NCI-H2171 (cell line): ENCODE results near the gene NPIPA1.
"Not testable (repeated sequence)": the region's sequence is repeated elsewhere in the genome, so short reads cannot be mapped to it uniquely, and the experiment has no call there.

Experiments
- DNase-seq: peaks from one replicate; lab custom pipeline; 2025; lab: John Stamatoyannopoulos, UW

The NPIPA1 gene

DNA sequence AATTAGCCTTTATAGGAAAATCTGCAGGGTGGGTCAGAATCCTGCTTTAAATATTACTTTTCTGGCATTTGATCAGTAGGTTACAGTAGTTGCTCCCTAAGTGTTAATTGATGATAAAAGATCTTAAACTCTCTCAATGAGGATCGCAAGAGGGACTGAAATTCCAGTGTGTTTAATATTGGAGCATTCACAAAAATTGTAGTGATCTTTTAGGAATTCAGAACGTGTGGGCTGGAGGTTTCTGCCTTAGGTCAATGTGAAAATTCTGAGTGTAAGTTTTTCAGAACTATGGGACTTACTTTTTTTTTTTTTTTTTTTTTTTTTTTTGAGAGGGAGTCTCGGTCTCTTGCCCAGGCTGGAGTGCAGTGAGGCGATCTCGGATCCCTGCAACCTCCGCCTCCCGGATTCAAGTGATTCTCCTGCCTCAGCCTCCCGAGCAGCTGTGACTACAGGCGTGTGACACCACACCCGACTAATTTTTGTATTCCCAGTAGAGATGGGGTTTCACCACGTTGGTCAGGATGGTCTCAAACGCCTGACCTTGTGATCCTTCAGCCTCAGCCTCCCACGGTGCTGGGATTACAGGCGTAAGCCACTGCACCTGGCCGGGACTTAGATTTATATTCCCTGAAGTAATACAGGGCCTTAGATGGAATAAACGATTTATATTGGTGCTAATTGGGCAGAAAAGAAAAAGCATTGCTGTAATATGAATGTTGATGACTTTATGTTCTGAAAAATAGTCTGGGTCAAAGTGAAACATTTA lies 39.9 kb downstream of the NPIPA1 start:
- DNase-seq: not testable (repeated sequence)

- not testable (repeated sequence) for DNase-seq
These were observed 41.0 kb downstream of the NPIPA1 start for GRCh38 chr16:14978281-14978680.

GRCh38 chr16:14978908-14979307 lies 41.7 kb downstream of the NPIPA1 start:
- not testable (repeated sequence) for DNase-seq

DNA sequence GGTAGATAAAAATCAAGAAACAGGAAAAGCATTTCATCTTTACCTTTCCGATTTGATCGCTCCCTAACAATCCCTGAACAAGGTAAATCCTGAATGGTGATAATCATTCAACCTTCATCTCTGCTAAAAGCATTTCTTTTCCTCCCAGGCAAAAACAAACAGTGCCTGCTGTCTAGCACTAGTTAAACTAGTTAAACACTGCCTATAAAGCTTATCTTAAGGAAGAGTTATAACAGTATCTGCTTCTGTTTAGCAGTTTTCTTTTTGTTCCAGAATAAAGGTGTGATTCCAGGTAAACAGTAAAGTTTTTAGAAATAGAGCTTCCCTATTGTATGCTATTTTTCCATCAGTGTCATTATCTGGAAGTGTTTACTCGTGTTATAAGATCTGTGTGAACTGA lies 44.0 kb downstream of the NPIPA1 start:
- DNase-seq: not testable (repeated sequence)

DNA sequence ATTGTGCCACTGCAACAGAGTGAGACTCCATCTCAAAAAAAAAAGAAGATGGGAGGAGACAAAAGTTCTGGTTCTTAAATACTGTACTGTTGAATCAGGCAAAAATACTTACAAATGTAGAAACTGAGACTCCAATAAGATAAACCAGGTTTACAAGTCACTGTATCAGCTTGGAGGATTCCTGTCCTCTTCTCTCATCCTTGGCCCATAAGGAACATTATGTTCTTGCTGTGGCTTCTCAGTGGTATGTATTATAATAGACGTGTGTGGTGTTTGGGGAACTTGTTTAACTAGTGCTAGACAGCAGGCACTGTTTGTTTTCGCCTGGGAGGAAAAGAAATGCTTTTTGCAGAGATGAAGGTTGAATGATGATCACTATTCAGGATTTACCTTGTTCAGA lies 45.3 kb downstream of the NPIPA1 start:
- DNase-seq: not testable (repeated sequence)

- DNase-seq: not testable (repeated sequence)
These were observed 50.8 kb downstream of the NPIPA1 start for GRCh38 chr16:14988092-14988491.

GRCh38 chr16:14988661-14989191 lies 51.5 kb downstream of the NPIPA1 start:
- DNase-seq: not testable (repeated sequence)

GRCh38 chr16:14989291-14990281 lies 52.3 kb downstream of the NPIPA1 start:
- DNase-seq: not testable (repeated sequence)

- DNase-seq: not testable (repeated sequence)
These were observed 56.3 kb downstream of the NPIPA1 start for GRCh38 chr16:14993277-14994151.

- not testable (repeated sequence) for DNase-seq
These were observed 59.5 kb downstream of the NPIPA1 start for GRCh38 chr16:14996702-14997101.

DNA sequence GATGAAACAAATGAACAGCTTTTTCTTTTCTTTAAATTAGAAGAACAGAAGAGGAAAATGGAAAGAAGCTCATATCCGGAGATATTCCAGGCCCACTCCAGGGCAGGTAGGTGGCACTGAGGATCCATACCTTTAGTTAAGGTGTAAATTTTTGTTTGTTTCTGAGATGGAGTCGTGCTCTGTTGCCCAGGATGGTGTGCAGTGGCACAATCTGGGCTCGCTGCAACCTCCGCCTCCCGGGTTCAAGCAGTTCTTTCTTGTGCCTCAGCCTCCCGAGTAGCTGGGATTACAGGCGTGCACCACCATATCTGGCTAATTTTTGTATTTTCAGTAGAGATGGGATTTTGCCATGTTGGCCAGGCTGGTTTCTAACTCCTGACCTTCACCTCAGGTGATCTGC lies 61.1 kb downstream of the NPIPA1 start:
- not testable (repeated sequence) for DNase-seq

DNA sequence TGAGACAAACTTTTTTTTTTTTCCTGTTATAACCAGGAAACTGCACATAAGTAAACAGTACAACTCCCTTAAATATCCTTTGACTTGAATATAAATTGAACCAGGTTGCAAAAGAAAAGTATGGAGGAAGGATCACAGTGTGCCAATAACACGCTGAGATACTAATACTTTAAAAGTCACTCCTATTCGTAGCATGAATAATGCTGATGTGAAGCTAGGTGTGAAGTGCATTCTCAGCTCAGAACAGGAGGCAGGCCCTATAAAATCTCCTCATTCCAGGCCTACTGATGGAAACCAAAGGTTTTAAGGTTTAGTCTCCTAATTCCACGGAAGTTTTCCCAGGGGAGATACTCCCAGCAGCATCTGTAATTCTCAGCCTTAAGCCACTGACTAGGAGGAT lies 62.6 kb downstream of the NPIPA1 start:
- not testable (repeated sequence) for DNase-seq
